Right atrium auricular region (tissue), 2 donors: ENCODE data around the gene SLC6A12. TPM values are rescaled to one million over a fixed set of nuclear protein-coding genes. Genes with fewer than 3 reads are reported as not detected.

Experiments used
- DNase-seq: peaks from one replicate; pipeline ENCODE4 v3.0.0-alpha.2; 2019; ENCODE audit warnings: low spot score
- H3K27ac ChIP-seq, 2 donors: fragments of 200-600 bp; sonication (generic); 1 replicate in 1 of 2; 2 replicates in 1 of 2; pipeline ENCODE4 v1.5.1; 2016 to 2019
- H3K27me3 ChIP-seq, 2 donors: fragments of 200-600 bp; sonication (generic); one replicate each; pipeline versions ENCODE4 v1.5.1 to v1.6.0; 2017 to 2019
- H3K36me3 ChIP-seq: fragments of 200-600 bp; sonication (generic); one replicate; pipeline ENCODE4 v1.5.1; 2016
- H3K4me1 ChIP-seq, 2 donors: fragments of 200-600 bp; sonication (generic); one replicate each; pipeline versions ENCODE4 v1.5.1 to v1.6.0; 2017 to 2019
- H3K4me3 ChIP-seq, 2 donors: fragments of 200-600 bp; sonication (generic); 1 replicate in 1 of 2; 2 replicates in 1 of 2; pipeline ENCODE4 v1.5.1; 2017 to 2019; ENCODE audit warnings: mild to moderate bottlenecking in 1 of 2, moderate library complexity in 1 of 2
- H3K9me3 ChIP-seq, 2 donors: fragments of 200-600 bp; sonication (generic); one replicate each; pipeline ENCODE4 v1.5.1; 2019
- total RNA-seq, 2 donors: library from RNA; depleted of rRNA; stranded (reverse); fragments of >200 nt; gene quantifications; one replicate each; pipeline ENCODE4 v1.1.0, GENCODE V29; 2016
- TF ChIP-seq, protein P1 (sequence below), 2 donors: fragments of 200-600 bp; sonication (generic); IDR thresholded peaks; one replicate each; pipeline ENCODE4 v1.5.1; 2019; ENCODE audit warnings: antibody characterized with exemption in 2 of 2

Gene SLC6A12
- total RNA-seq, result 1 to 10 TPM in 1 of 2 donors, not detected in 1; 1.1 TPM

- Histone ChIP-seq H3K27ac (no peak within 1 kb of the TSS), H3K4me3 (no peak within 1 kb of the TSS), H3K4me1 (peaks cover 0 to 12% of the 10 kb centered on the region in 2 donors), H3K36me3 (no peaks in the 10 kb centered on the region), H3K9me3 (no peaks in the 10 kb centered on the region), H3K27me3 (no peaks in the 10 kb centered on the region)
- TF ChIP-seq, protein P1, sequence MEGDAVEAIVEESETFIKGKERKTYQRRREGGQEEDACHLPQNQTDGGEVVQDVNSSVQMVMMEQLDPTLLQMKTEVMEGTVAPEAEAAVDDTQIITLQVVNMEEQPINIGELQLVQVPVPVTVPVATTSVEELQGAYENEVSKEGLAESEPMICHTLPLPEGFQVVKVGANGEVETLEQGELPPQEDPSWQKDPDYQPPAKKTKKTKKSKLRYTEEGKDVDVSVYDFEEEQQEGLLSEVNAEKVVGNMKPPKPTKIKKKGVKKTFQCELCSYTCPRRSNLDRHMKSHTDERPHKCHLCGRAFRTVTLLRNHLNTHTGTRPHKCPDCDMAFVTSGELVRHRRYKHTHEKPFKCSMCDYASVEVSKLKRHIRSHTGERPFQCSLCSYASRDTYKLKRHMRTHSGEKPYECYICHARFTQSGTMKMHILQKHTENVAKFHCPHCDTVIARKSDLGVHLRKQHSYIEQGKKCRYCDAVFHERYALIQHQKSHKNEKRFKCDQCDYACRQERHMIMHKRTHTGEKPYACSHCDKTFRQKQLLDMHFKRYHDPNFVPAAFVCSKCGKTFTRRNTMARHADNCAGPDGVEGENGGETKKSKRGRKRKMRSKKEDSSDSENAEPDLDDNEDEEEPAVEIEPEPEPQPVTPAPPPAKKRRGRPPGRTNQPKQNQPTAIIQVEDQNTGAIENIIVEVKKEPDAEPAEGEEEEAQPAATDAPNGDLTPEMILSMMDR (IDR thresholded peaks at IDR 0.05), result no peak
- DNase-seq, result no peak
Observed at GRCh38 chr12:214003-214741, at the start of gene SLC6A12. TSS of gene SLC6A12 (minus strand) at chr12:214157. CDS start at chr12:209986, 4,171 bp downstream.

DNA sequence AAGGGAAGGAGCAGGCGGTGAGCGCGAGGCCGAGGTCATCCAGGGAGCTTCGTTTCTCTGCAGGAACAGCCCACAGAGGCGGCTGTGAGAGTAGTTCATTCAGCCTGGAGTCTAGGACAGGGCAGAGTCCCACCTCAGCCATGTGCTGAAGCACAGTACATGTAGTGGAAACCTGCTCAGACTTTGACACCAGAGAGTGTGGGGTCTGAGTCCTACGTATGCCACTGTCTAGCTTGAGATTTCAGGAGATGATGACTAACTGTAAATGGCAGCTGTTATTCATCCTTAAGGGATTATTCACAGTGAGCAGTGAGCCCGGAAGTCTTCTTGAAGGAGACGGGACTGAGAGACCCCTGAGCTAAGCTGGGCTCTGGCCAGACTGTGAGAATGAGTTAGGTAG lies 49.6 kb upstream of the SLC6A12 start:
- TF ChIP-seq, protein P1 (IDR thresholded peaks at IDR 0.05), result no peak

DNA sequence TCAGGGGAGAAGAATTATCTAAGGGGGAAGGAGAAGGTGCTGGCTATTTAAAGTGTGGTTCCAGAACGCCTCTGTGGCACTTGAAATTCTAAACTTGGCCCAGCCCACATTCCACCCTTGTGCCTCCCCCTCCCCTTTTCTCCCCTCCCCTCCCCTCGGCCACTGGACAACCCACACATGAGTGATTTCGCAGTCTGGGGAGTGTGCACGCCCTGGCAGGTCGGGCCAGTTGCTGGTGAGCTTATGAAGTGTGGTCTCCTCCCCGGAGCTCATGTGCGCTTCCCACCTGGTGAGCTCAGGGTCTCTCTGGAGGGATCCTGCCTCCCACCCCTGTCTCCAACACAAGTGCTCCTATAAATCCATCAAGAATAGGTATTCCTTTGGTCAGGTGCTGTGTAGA lies 48.9 kb upstream of the SLC6A12 start, which contains the start of gene SLC6A13:
TSS of gene SLC6A13 (minus strand) at position 20 of the 400 bp plus-strand sequence. CDS start 2,784 bp downstream, outside the sequence.
- DNase-seq, result no peak

More for the DNA sequence above, 49.6 kb upstream of the SLC6A12 start:
- no peak overlapping the region for H3K27ac ChIP-seq
- no peak for DNase-seq
- no peak overlapping the region for H3K4me3 ChIP-seq
- no peaks in the 10 kb centered on the region for H3K27me3 ChIP-seq
- no peaks in the 10 kb centered on the region for H3K36me3 ChIP-seq
- H3K4me1 ChIP-seq, result peaks cover 0 to 21% of the 10 kb centered on the region in 2 donors
- no peaks in the 10 kb centered on the region for H3K9me3 ChIP-seq

GRCh38 chr12:262113-262512 lies 48.2 kb upstream of the SLC6A12 start:
- H3K27me3 ChIP-seq, result no peaks in the 10 kb centered on the region
- no peaks in the 10 kb centered on the region for H3K9me3 ChIP-seq
- TF ChIP-seq, protein P1 (IDR thresholded peaks at IDR 0.05), result no peak
- no peak for DNase-seq
- H3K27ac ChIP-seq, result no peak overlapping the region
- peaks cover 0 to 6% of the 10 kb centered on the region in 2 donors for H3K4me1 ChIP-seq
- no peaks in the 10 kb centered on the region for H3K36me3 ChIP-seq
- H3K4me3 ChIP-seq, result no peak overlapping the region

More for the DNA sequence above, 48.9 kb upstream of the SLC6A12 start, which contains the start of gene SLC6A13:
- Histone ChIP-seq H3K27me3 (no peaks in the 10 kb centered on the region), H3K4me3 (no peak within 1 kb of the TSS), H3K36me3 (no peaks in the 10 kb centered on the region), H3K4me1 (peaks cover 0 to 13% of the 10 kb centered on the region in 2 donors), H3K9me3 (no peaks in the 10 kb centered on the region), H3K27ac (no peak within 1 kb of the TSS)
- TF ChIP-seq, protein P1 (IDR thresholded peaks at IDR 0.05), result no peak

DNA sequence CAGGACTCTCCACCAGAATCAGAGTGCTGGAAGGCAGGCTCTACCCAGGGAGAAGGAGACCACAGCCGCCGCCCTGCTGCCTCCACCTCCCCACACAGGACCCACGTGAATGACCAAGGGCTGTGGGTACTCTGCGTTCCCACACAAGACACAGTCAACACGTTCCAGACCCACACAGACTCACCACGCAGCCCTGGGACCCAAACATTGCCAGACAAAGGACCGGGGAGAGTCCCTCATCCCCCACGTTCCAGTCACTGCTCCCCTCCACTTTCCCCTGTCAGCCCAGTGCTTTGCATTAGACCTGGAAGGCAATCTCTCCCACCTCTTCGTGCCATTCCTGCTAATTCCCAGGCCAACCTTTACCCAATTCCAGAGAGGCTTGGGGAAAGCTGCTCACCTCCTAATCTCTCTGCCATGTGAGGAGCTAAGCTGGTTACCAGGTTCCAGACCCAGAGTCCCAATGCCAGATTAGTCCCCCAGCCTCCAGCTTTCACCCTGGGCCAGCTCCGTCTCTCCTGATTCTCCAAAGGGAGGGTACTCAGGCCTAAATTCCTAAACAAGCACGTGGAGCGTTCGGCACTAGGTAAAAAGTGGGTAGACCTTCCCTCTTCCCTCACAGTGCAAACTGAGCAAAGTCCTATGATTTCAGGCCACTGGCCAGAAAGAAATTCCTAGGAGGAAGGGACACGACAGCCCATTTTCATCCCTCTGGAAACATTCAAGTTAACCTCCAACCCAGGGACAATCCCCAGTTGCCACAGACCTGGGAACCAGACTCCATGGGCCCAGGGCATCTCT lies 43.8 kb upstream of the SLC6A12 start:
- Histone ChIP-seq H3K4me1 (peaks cover 0 to 3% of the 10 kb centered on the region in 2 donors), H3K36me3 (no peaks in the 10 kb centered on the region), H3K4me3 (no peak overlapping the region), H3K27me3 (no peaks in the 10 kb centered on the region), H3K9me3 (no peaks in the 10 kb centered on the region), H3K27ac (no peak overlapping the region)
- TF ChIP-seq, protein P1 (IDR thresholded peaks at IDR 0.05), result no peak
- no peak for DNase-seq
